H1 (cell line): ENCODE measurements around the gene TMEM130. TPM values are rescaled to one million over a fixed set of nuclear protein-coding genes. Genes with fewer than 3 reads are reported as not detected.

ENCODE experiments used
- CTCF ChIA-PET: fragments of 300-600 bp; sonication (Branson Sonifier 250); formaldehyde crosslinking; loops from one replicate; lab custom pipeline; 2021; ENCODE audit not compliant: partially characterized antibody; lab: Charles Lee
- POLR2A ChIA-PET: fragments of 300-600 bp; sonication (Branson Sonifier 250); formaldehyde crosslinking; loops from one replicate; lab custom pipeline; 2021; ENCODE audit warnings: inconsistent platforms; ENCODE audit not compliant: partially characterized antibody; lab: Charles Lee
- DNase-seq, 2 experiments: peaks; one replicate each; pipeline versions ENCODE4 v3.0.0 to v3.0.0-alpha.2; 2010 to 2022; ENCODE audit warnings: low spot score in 2 of 2, low read depth in 1 of 2, mixed read lengths in 1 of 2
- FAIRE-seq: peaks from 2 replicates; lab custom pipeline; 2011; peaks lifted over from hg19 to GRCh38; lab: Jason Lieb, UNC
- H2AFZ ChIP-seq: 2 replicates; pipeline ENCODE4 v1.8.1; 2012; ENCODE audit warnings: low read length, inconsistent platforms
- H2AK5ac ChIP-seq: 2 replicates; pipeline ENCODE4 v1.6.1; 2013; ENCODE audit warnings: low read depth, low read length
- H2BK120ac ChIP-seq: replicated peaks from 2 replicates; pipeline ENCODE3; 2013; ENCODE audit warnings: low read depth, low read length, inconsistent platforms
- H2BK12ac ChIP-seq: 2 replicates; pipeline ENCODE4 v1.6.1; 2013; ENCODE audit warnings: low read depth, low read length
- H2BK15ac ChIP-seq: 2 replicates; pipeline ENCODE4 v1.6.1; 2013; ENCODE audit warnings: low read length
- H2BK20ac ChIP-seq: 2 replicates; pipeline ENCODE4 v1.6.1; 2013; ENCODE audit warnings: low read length
- H2BK5ac ChIP-seq: 2 replicates; pipeline ENCODE4 v1.6.1; 2013; ENCODE audit warnings: low read depth, low read length
- H3K14ac ChIP-seq: 2 replicates; pipeline ENCODE4 v1.6.1; 2013; ENCODE audit warnings: inconsistent platforms; ENCODE audit not compliant: insufficient read length
- H3K18ac ChIP-seq: 2 replicates; pipeline ENCODE4 v1.6.1; 2013; ENCODE audit warnings: low read length; ENCODE audit errors: extremely low read depth
- H3K23ac ChIP-seq: 2 replicates; pipeline ENCODE4 v1.6.1; 2013; ENCODE audit warnings: inconsistent platforms; ENCODE audit not compliant: insufficient read length
- H3K23me2 ChIP-seq: 2 replicates; pipeline ENCODE4 v1.6.1; 2013; ENCODE audit warnings: low read depth, low read length
- H3K27ac ChIP-seq: 2 replicates; pipeline ENCODE4 v1.6.1; 2011; ENCODE audit warnings: low read depth, low read length, inconsistent platforms
- H3K27me3 ChIP-seq, 4 experiments: replicated peaks in 1 of 4; 1 replicate in 1 of 4; 2 replicates in 3 of 4; pipeline versions ENCODE4 v1.6.1 to v1.8.1; 2011 to 2013; ENCODE audit warnings: low read length in 3 of 4, mild to moderate bottlenecking in 3 of 4, inconsistent platforms in 2 of 4, mixed read lengths in 2 of 4, moderate library complexity in 1 of 4; ENCODE audit not compliant: control insufficient read depth in 3 of 4, insufficient read depth in 3 of 4; ENCODE audit errors: extremely low read depth in 1 of 4
- H3K36me3 ChIP-seq, 4 experiments: 2 replicates each; pipeline versions ENCODE4 v1.6.1 to v1.8.1; 2011 to 2013; ENCODE audit warnings: mild to moderate bottlenecking in 4 of 4, low read length in 3 of 4, moderate library complexity in 2 of 4, control low read depth in 1 of 4, inconsistent platforms in 1 of 4; ENCODE audit not compliant: insufficient read depth in 4 of 4, control insufficient read depth in 2 of 4
- H3K4ac ChIP-seq: replicated peaks from 2 replicates; pipeline ENCODE3; 2013; ENCODE audit warnings: low read length, low read depth, mixed read lengths, inconsistent platforms; ENCODE audit not compliant: insufficient read length
- H3K4me1 ChIP-seq, 4 experiments: replicated peaks in 1 of 4; 1 replicate in 1 of 4; 2 replicates in 3 of 4; pipeline versions ENCODE4 v1.6.1 to v1.8.1; 2011 to 2013; ENCODE audit warnings: low read length in 3 of 4, inconsistent platforms in 2 of 4, mixed read lengths in 1 of 4; ENCODE audit not compliant: insufficient read depth in 4 of 4, control insufficient read depth in 3 of 4
- H3K4me2 ChIP-seq, 2 experiments: 2 replicates each; pipeline versions ENCODE4 v1.6.1 to v1.8.1; 2011 to 2013; ENCODE audit warnings: low read depth in 2 of 2, low read length in 2 of 2, control low read depth in 1 of 2, inconsistent platforms in 1 of 2, mild to moderate bottlenecking in 1 of 2; ENCODE audit not compliant: insufficient read depth in 1 of 2
- H3K4me3 ChIP-seq, 4 experiments: fragments of 200-600, 300-600 bp in 1 of 4; sonication (generic), shearing (Covaris generic), sonication (Bioruptor Twin) in 1 of 4; 2 replicates each; pipeline versions ENCODE4 v1.5.1 to v1.8.1; 2011 to 2016; ENCODE audit warnings: low read length in 4 of 4, low read depth in 3 of 4, control low read depth in 2 of 4, inconsistent platforms in 2 of 4, mild to moderate bottlenecking in 2 of 4, mixed read lengths in 1 of 4, moderate library complexity in 1 of 4; ENCODE audit not compliant: insufficient read depth in 2 of 4; ENCODE audit errors: extremely low read depth in 1 of 4
- H3K56ac ChIP-seq: replicated peaks from 2 replicates; pipeline ENCODE3; 2013; ENCODE audit warnings: low read depth, mild to moderate bottlenecking, mixed read lengths, low read length, inconsistent platforms; ENCODE audit not compliant: insufficient read length
- H3K79me1 ChIP-seq: 2 replicates; pipeline ENCODE4 v1.6.1; 2013; ENCODE audit warnings: low read depth, low read length, control low read depth
- H3K79me2 ChIP-seq, 2 experiments: 2 replicates each; pipeline versions ENCODE4 v1.6.1 to v1.8.1; 2012 to 2013; ENCODE audit warnings: low read length in 2 of 2, mild to moderate bottlenecking in 2 of 2, inconsistent platforms in 1 of 2; ENCODE audit not compliant: insufficient read depth in 2 of 2, control insufficient read depth in 1 of 2
- H3K9ac ChIP-seq, 4 experiments: replicated peaks in 1 of 4; 1 replicate in 1 of 4; 2 replicates in 3 of 4; pipeline versions ENCODE4 v1.6.1 to v1.8.1; 2011 to 2013; ENCODE audit warnings: low read depth in 3 of 4, low read length in 3 of 4, control low read depth in 2 of 4, mild to moderate bottlenecking in 2 of 4, moderate library complexity in 2 of 4, inconsistent platforms in 1 of 4; ENCODE audit errors: extremely low read depth in 1 of 4
- H3K9me3 ChIP-seq, 2 experiments: 2 replicates each; pipeline versions ENCODE4 v1.6.1 to v1.8.1; 2012 to 2013; ENCODE audit warnings: mild to moderate bottlenecking in 2 of 2, moderate library complexity in 2 of 2, control low read depth in 1 of 2, inconsistent platforms in 1 of 2, low read depth in 1 of 2, low read length in 1 of 2, mixed read lengths in 1 of 2; ENCODE audit not compliant: insufficient read depth in 2 of 2
- H4K20me1 ChIP-seq, 2 experiments: replicated peaks in 1 of 2; 2 replicates each; pipeline versions ENCODE3 to v1.8.1; 2011 to 2013; ENCODE audit warnings: inconsistent platforms in 2 of 2, low read length in 2 of 2, mild to moderate bottlenecking in 1 of 2; ENCODE audit not compliant: insufficient read depth in 2 of 2, control insufficient read depth in 1 of 2
- H4K5ac ChIP-seq: 2 replicates; pipeline ENCODE4 v1.6.1; 2013; ENCODE audit warnings: low read length, low read depth, mixed read lengths, inconsistent platforms; ENCODE audit not compliant: insufficient read length
- H4K8ac ChIP-seq: 2 replicates; pipeline ENCODE4 v1.8.0; 2013; ENCODE audit warnings: mild to moderate bottlenecking, moderate library complexity, low read length, inconsistent platforms; ENCODE audit not compliant: insufficient read depth; ENCODE audit errors: extremely low read depth
- H4K91ac ChIP-seq: replicated peaks from 2 replicates; pipeline ENCODE3; 2013; ENCODE audit warnings: low read length, mixed read lengths, inconsistent platforms; ENCODE audit not compliant: insufficient read length
- ZNF274 ChIP-seq: IDR thresholded peaks from 2 replicates; pipeline ENCODE4 v1.7.0; 2012; ENCODE audit warnings: low read length, borderline replicate concordance; ENCODE audit errors: extremely low read depth
- WGBS, 2 experiments: shearing (Covaris generic) in 1 of 2; methylation state at CpG; one replicate each; pipeline versions ENCODE4 v1.1.6 to v1.1.7; 2013 to 2015; ENCODE audit warnings: low lambda C conversion rate in 2 of 2, mixed read lengths in 2 of 2, inconsistent platforms in 1 of 2, low coverage in 1 of 2, missing lambda C conversion rate in 1 of 2; ENCODE audit not compliant: insufficient replicate concordance in 2 of 2, insufficient coverage in 1 of 2, insufficient read length in 1 of 2; ENCODE audit errors: extremely low coverage in 1 of 2, missing lambda C conversion rate in 1 of 2; 5-methylcytosine and 5-hydroxymethylcytosine counted together
- polyA plus RNA-seq, 7 experiments: library from polyadenylated mRNA; depleted of rRNA in 3 of 7; stranded (reverse) in 5 of 7; unstranded in 2 of 7; fragments of >200 nt in 5 of 7; fragments of 200-250 nt in 2 of 7; gene quantifications; 1 replicate in 5 of 7; 2 replicates in 1 of 7; 4 replicates in 1 of 7; pipeline versions ENCODE4 v1.2.1 to v1.2.3, GENCODE V29; 2011 to 2013; ENCODE audit warnings: missing spikeins in 2 of 7, mixed read lengths in 2 of 7
- total RNA-seq: library from RNA; stranded (reverse); fragmentation: NEBNext Ultra II Directional; extraction: Animal tissue kit (Norgen Biotek cat#: 25700); gene quantifications from 2 replicates; pipeline ENCODE4 v1.2.1, GENCODE V29; 2021

The TMEM130 gene
- total and polyA plus RNA-seq, 2 of the 8 experiments (the other 6 are each of a cell fraction or from before 2014, with no cell fraction given) = 2.9 to 6.6 TPM

- no peaks in the 10 kb centered on the region for H3K9me3 ChIP-seq
- DNase-seq (no peak), FAIRE-seq (no peak)
- peaks cover 32 to 88% (median 66%) of the 10 kb centered on the region in 4 experiments for H3K36me3 ChIP-seq
- H3K56ac ChIP-seq = no peak overlapping the region
- no peaks in the 10 kb centered on the region for H4K20me1 ChIP-seq
- H3K4me1 ChIP-seq = no peaks in the 10 kb centered on the region
- ChIA-PET POLR2A (interaction anchor here (0.6 kb wide), 1 partner anchor 9 kb away, joined by 3 read pairs; no protein-coding TSS in a partner anchor), CTCF (interaction anchor here (1.1 kb wide), 1 partner anchor 68 kb away, joined by 3 read pairs; no protein-coding TSS in a partner anchor)
- no peak overlapping the region for H2BK120ac ChIP-seq
- H3K79me1 ChIP-seq = no peaks in the 10 kb centered on the region
- H3K23ac ChIP-seq = no peak overlapping the region
- no peaks in the 10 kb centered on the region for H3K79me2 ChIP-seq
- no peak overlapping the region for H3K4me3 ChIP-seq
- H3K18ac ChIP-seq = no peak overlapping the region
- no peak overlapping the region for H2BK5ac ChIP-seq
- H4K91ac ChIP-seq = no peak overlapping the region
- H3K23me2 ChIP-seq = no peaks in the 10 kb centered on the region
- no peak overlapping the region for H2AK5ac ChIP-seq
- H4K5ac ChIP-seq = no peak overlapping the region
- no peak overlapping the region for H2BK12ac ChIP-seq
- H3K4ac ChIP-seq = no peak overlapping the region
- no peak overlapping the region for H3K27ac ChIP-seq
- no peaks in the 10 kb centered on the region for H3K27me3 ChIP-seq
- H2AFZ ChIP-seq = no peak overlapping the region
- H2BK15ac ChIP-seq = no peak overlapping the region
- 91% methylated on average over 7 of the region's 7 CpGs; no CpG with 5 or more reads in 1 of the 2 experiments for WGBS, 2 experiments
- H3K14ac ChIP-seq = no peak overlapping the region
- no peak overlapping the region for H3K9ac ChIP-seq
- H3K4me2 ChIP-seq = no peak overlapping the region
- no peak overlapping the region for H2BK20ac ChIP-seq
- no peak for TF ChIP-seq ZNF274
- H4K8ac ChIP-seq = no peak overlapping the region
These were observed 30.0 kb upstream of the TMEM130 start for GRCh38 chr7:98899816-98900215.
